Epithelial cell of esophagus (primary cell): ENCODE data around the gene STAM.

ENCODE experiments used
- DNase-seq: peaks from one replicate; pipeline ENCODE4 v3.0.0; 2010; ENCODE audit warnings: low read depth
- H3K4me3 ChIP-seq: 2 replicates; pipeline ENCODE4 v1.5.1; 2011; ENCODE audit warnings: mild to moderate bottlenecking, low read length, control low read depth
- TF ChIP-seq, protein P1 (sequence below): IDR thresholded peaks from 2 replicates; pipeline ENCODE4 v1.5.1; 2011; ENCODE audit warnings: low read depth, mild to moderate bottlenecking, low read length, control low read depth, inconsistent platforms; ENCODE audit not compliant: insufficient read depth; ENCODE audit errors: missing control alignments

STAM gene

DNA sequence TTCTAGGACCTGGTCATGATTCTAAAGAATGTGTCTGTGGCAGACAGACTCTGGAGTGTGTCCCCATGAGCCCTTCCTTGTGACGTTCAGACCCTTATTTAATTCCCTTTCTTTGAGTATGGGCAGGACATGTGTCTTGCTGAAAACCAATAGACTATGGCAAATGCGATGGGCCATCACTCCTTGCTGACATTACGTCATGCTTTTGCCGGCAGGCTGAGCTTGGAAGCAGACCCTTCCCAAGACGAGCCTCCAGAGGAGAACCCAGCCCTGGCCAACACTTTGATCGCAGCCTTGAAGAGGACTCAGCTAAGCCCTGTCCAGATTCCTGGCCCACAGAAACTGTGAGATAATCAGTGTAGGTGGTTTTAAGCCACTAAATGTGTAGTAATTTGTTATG lies 89.7 kb downstream of the STAM start:
- DNase-seq = no peak
- TF ChIP-seq, protein P1, sequence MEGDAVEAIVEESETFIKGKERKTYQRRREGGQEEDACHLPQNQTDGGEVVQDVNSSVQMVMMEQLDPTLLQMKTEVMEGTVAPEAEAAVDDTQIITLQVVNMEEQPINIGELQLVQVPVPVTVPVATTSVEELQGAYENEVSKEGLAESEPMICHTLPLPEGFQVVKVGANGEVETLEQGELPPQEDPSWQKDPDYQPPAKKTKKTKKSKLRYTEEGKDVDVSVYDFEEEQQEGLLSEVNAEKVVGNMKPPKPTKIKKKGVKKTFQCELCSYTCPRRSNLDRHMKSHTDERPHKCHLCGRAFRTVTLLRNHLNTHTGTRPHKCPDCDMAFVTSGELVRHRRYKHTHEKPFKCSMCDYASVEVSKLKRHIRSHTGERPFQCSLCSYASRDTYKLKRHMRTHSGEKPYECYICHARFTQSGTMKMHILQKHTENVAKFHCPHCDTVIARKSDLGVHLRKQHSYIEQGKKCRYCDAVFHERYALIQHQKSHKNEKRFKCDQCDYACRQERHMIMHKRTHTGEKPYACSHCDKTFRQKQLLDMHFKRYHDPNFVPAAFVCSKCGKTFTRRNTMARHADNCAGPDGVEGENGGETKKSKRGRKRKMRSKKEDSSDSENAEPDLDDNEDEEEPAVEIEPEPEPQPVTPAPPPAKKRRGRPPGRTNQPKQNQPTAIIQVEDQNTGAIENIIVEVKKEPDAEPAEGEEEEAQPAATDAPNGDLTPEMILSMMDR = no peak
- no peak overlapping the region for H3K4me3 ChIP-seq

DNA sequence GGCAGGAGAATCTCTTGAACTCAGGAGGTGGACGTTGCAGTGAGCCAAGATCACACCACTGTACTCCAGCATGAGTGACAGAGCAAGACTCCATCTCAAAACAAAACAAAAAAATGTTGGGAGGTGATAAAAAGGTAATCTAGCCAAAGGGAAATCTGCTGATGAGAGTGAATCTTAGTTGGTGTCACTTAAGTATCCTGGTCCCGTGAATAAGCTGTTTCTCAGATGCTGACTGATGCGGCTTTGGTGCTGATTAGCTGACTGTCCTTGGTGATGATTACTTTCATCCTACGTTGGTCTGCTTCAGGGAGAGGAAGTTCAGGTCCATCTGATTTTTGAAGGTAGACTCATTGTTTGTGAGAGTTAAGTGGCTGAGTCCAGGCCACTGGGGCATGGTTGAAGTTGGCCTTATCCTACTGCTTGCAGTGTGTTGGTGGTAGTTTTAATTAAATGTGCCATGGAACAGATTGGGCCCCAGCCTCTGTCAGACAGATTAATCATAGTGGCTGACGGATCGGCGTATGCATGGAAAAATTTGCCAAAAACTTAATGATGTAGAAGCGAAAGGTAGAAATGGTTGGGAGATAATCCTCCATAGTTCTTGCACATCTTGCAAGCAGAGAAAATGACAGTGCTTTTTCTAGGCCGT lies 90.6 kb downstream of the STAM start:
- no peak for DNase-seq
- H3K4me3 ChIP-seq = no peak overlapping the region
- TF ChIP-seq, protein P1 = no peak

DNA sequence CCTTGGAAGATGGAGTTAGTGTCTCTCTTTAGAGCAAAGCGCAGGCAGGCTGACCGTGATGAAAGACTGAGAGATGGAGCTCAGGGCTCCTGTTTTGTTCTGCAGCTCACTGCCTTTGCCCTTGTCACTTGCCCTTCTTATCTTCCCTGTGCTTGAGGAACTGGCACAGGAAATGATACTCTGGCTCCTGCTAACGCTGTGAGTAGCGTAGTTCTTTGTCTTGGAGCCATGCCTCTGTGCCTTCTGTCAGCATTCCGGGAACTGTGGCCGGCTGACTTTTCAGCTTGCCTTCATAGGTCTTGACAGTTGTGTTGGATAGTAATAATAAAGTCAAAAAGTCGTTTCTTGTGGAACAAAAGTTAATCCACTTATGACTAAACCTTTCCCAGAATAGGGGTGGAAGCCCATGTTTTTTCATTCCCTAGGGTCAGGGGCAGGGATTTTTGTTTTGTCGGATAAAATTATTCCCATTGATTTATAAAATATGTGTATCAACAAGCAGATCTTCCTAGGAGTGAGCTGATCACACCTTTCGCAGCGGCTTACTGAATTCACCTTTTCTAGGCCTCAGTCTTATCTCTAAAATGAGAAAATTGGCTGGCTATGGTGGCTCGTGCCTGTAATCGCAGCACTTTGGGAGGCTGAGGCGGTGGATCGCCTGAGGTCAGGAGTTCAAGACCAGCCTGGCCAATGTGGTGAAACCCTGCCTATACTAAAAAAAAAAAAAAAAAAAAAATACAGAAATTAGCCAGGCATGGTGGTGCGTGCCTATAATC lies 91.4 kb downstream of the STAM start:
- TF ChIP-seq, protein P1 = no peak
- no peak for DNase-seq
- no peak overlapping the region for H3K4me3 ChIP-seq

DNA sequence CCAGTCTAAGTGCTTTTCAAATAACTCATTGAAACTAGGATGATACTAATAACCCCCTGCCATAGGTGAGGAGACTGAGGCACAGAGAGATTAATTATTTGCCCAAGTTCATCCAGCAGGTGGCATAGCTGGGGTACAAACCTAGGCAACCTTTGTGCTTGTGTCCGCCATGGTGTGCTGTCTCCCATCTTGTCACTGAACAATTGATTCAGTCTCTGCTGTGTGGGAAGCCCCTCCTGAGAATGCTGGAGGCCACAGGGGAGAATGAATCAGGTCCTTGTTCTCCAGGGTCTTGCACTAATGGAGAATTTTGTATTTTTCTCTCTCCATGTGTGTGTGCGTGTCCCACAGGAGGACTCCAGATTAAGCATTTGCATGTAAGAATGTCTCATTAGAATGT lies 92.3 kb downstream of the STAM start:
- H3K4me3 ChIP-seq = no peak overlapping the region
- TF ChIP-seq, protein P1 = no peak
- DNase-seq = no peak

DNA sequence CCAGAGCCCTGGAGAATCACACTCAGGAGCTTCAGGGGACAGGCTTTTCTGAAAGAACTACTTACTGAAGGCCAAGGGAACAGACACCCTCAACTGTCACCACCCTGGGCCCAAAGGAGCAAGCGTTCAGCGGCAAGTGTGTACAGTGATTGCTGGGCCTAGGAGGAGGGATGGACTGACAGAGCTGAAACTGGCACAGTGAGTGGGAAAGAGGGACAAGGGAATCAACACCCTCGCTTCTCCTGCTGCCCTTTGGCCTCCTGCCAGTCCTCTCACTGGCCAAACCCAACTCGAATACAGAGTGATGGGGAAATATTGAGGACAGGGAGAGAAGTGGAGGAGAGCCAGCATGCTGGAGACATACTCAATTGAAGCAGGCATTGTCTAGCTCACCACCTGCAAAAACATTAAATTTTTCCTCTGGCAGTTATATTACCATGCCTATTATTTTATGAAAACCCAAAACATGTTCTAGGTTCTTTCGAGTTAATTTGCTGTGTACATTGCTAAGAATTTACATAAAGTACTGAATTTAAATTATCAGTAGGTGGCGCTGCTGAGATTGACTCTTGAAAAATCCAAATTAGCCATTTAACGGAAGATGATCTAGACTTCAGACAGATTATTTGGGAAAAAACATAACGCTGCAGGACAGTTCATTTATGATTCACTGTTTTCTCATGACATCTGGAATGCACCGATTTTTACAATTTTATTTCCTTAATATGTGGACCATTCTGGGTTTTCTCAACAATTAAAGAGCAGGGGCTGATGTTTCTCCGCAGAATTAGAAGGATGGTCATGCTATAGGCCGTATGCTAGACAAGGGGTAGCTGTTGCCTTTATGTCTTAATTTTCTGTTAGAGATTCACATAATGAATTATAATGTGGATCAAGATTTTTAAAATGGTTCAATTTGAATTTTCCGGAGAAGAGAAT lies 93.3 kb downstream of the STAM start:
- TF ChIP-seq, protein P1 = peak; percentile 53
- no peak overlapping the region for H3K4me3 ChIP-seq
- DNase-seq = peak; percentile 49

DNA sequence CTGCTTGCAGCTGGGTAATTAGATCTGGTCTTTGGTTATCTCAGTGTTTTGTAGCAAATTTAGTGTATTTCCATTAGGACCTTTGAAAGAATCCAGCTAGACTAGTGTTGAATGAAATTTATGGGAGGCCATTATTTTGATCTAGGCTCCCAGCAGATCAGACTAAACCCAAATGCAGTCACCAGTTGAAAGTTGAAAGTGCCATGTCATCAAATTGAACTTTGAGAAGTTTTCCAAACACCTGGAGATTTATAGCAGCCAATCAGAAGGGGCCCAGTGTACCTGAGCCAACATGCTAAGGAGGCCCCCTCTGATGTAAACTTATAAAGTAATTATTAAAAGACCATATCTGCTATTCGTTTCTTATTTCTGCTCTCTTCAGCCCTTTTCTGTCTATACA lies 96.7 kb downstream of the STAM start:
- TF ChIP-seq, protein P1 = no peak
- no peak overlapping the region for H3K4me3 ChIP-seq
- no peak for DNase-seq
